NB4 (cell line): ENCODE measurements around the gene CLSTN2.

Source experiments
- DNase-seq: peaks from one replicate; pipeline ENCODE4 v3.0.0; 2010; ENCODE audit warnings: low read depth
- H3K4me3 ChIP-seq: one replicate; pipeline ENCODE4 v1.5.1; 2011; ENCODE audit warnings: mild to moderate bottlenecking, low read depth, low read length, moderate library complexity
- CTCF ChIP-seq: IDR thresholded peaks from one replicate; pipeline ENCODE4 v1.5.1; 2012; ENCODE audit warnings: low read depth, low read length
- MAX ChIP-seq: IDR thresholded peaks from 2 replicates; pipeline ENCODE4 v1.6.1; 2011; ENCODE audit warnings: low read depth, low read length
- MYC ChIP-seq: IDR thresholded peaks from 2 replicates; pipeline ENCODE4 v1.6.1; 2011; ENCODE audit warnings: low read depth, low read length
- POLR2A ChIP-seq: IDR thresholded peaks from 2 replicates; pipeline ENCODE4 v1.6.1; 2011; ENCODE audit warnings: mild to moderate bottlenecking; ENCODE audit not compliant: insufficient read length; ENCODE audit errors: extremely low read depth

Gene CLSTN2

GRCh38 chr3:140236836-140237501 lies 302.0 kb downstream of the CLSTN2 start:
- TF ChIP-seq POLR2A = no peak
- no peak for TF ChIP-seq MAX
- no peak for TF ChIP-seq MYC
- TF ChIP-seq CTCF = no peak
- DNase-seq = no peak
- H3K4me3 ChIP-seq = no peak overlapping the region

GRCh38 chr3:140238646-140239314 lies 303.8 kb downstream of the CLSTN2 start:
- no peak for TF ChIP-seq MAX
- no peak for TF ChIP-seq MYC
- TF ChIP-seq POLR2A = no peak
- TF ChIP-seq CTCF = no peak
- no peak overlapping the region for H3K4me3 ChIP-seq
- DNase-seq = no peak

GRCh38 chr3:140242818-140243276 lies 307.9 kb downstream of the CLSTN2 start:
- TF ChIP-seq POLR2A (no peak), CTCF (no peak), MYC (no peak), MAX (no peak)
- no peak for DNase-seq
- H3K4me3 ChIP-seq = no peak overlapping the region

GRCh38 chr3:140243575-140243974 lies 308.6 kb downstream of the CLSTN2 start:
- H3K4me3 ChIP-seq = no peak overlapping the region
- DNase-seq = no peak
- TF ChIP-seq CTCF (no peak), MAX (no peak), MYC (no peak), POLR2A (no peak)

- TF ChIP-seq MAX (0 out of 2 replicates have a peak, but pooled peaks have one; percentile 5), MYC (no peak)
- no peak for DNase-seq
- H3K4me3 ChIP-seq = no peak overlapping the region
Measured at GRCh38 chr3:140244893-140245292, 309.9 kb downstream of the CLSTN2 start.

GRCh38 chr3:140246578-140246977 lies 311.6 kb downstream of the CLSTN2 start:
- no peak for DNase-seq
- no peak for TF ChIP-seq CTCF
- no peak overlapping the region for H3K4me3 ChIP-seq
